Mucosa of gallbladder (tissue), 1 donor: ENCODE results near the gene TRIM72. TPM values are rescaled to one million over a fixed set of nuclear protein-coding genes. Genes with fewer than 3 reads are reported as not detected.
"Not testable (repeated sequence)": the region's sequence is repeated elsewhere in the genome, so short reads cannot be mapped to it uniquely, and the experiment has no call there.

ENCODE experiments used
- DNase-seq: peaks from one replicate; pipeline ENCODE4 v3.0.0-alpha.2; 2020; ENCODE audit warnings: low spot score
- total RNA-seq: library from RNA; stranded (reverse); gene quantifications from one replicate; pipeline ENCODE4 v1.2.1, GENCODE V29; 2021
- donor health status: DM: no; HTN: no; CAD: no.

The TRIM72 gene
- total RNA-seq, 1 donor from 2014 or later, result 0.06 TPM

DNA sequence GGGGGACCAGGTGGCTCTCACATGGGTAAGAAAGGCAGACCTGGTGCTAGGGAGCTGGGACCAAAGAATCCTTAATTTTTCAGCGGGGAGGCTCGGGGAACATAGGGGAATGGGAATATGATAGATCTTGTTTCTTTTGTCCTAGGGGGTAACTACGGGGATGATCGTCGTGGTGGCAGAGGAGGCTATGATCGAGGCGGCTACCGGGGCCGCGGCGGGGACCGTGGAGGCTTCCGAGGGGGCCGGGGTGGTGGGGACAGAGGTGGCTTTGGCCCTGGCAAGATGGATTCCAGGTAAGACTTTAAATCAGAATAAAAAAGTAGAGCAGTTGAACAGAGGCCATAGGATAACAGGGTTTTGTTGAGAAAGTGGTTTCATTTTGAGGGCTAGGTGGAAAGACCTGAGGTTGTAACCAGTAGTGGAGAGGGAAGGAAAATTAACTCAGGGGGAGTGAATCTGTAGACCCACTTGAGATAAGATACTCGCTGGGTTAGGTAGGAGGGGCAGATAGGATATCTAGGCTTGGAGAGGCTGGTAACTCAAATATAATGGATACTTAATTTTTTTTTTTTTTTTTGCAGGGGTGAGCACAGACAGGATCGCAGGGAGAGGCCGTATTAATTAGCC is 23.0 kb upstream of the TRIM72 start:
- no peak for DNase-seq

- no peak for DNase-seq
These were observed 22.1 kb upstream of the TRIM72 start for GRCh38 chr16:31191697-31192428.

- DNase-seq, result no peak
These were observed 20.9 kb upstream of the TRIM72 start for GRCh38 chr16:31192856-31193642.

GRCh38 chr16:31193874-31194273 is 20.0 kb upstream of the TRIM72 start:
- no peak for DNase-seq

- DNase-seq, result no peak
These were observed 19.0 kb upstream of the TRIM72 start for GRCh38 chr16:31194898-31195297.

DNA sequence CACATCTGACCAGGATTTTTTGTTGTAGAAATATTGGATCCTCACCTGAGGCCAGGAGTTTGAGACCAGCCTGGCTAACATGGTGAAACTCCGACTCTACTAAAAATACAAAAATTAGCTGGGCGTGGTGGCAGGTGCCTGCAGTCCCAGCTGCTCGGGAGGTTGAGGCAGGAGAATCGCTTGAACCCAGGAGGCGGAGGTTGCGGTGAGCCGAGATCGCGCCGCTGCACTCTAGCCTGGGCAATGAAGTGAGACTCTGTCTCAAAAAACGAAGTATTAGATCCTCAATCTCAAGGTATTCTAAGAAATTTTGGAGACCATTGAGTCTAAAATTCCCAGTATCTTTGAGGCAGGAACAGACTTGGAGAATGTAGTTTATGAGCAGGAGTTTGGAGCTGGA is 18.1 kb upstream of the TRIM72 start:
- DNase-seq, result not testable (repeated sequence)

DNA sequence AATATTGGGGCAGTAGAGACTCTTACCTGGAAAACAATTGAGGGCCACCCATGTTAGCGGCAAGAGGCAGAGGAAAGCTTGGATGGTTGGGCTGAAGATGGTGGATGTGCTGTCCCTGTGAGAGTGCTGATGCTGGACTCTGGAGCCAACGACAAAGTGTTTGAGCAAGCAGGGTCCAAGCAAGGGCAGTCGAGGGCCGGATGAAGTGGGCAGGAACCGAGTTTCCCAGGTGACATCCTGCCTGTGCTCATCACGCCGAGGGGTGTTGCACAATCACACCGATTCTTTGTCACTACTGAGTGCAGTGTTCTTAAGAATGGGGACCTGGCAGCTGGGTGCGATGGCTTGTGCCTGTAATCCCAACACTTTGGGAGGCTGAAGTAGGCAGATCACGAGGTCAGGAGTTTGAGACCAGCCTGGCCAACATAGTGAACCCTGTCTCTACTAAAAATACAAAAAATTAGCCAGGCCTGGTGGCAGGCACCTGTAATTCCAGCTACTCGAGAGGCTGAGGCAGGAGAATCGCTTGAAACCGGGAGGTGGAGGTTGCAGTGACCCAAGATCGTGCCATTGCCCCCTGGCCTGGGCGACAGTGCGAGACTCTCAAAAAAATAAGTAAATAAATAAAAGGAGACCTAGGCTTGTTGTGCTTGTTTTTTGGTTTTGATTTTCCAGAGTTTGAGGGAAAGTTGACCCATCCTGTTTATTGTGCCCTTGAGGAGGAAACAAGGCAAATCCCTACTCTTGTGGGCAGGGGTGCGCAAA is 17.4 kb upstream of the TRIM72 start:
- no peak for DNase-seq

GRCh38 chr16:31198207-31198882 is 15.6 kb upstream of the TRIM72 start:
- DNase-seq, result no peak

- DNase-seq, result no peak
These were observed 14.4 kb upstream of the TRIM72 start for GRCh38 chr16:31199430-31200041.

- not testable (repeated sequence) for DNase-seq
These were observed 13.8 kb upstream of the TRIM72 start for GRCh38 chr16:31200111-31200510.

GRCh38 chr16:31200821-31201568 is 12.9 kb upstream of the TRIM72 start:
- DNase-seq, result no peak

- DNase-seq, result no peak
These were observed 12.1 kb upstream of the TRIM72 start for GRCh38 chr16:31201582-31202413.

- DNase-seq, result peak; percentile 31
These were observed 11.2 kb upstream of the TRIM72 start, which contains the start of gene PYCARD for GRCh38 chr16:31202414-31203375. Gene PYCARD (minus strand): TSS chr16:31202760. CDS start chr16:31202690, 70 bp downstream.

DNA sequence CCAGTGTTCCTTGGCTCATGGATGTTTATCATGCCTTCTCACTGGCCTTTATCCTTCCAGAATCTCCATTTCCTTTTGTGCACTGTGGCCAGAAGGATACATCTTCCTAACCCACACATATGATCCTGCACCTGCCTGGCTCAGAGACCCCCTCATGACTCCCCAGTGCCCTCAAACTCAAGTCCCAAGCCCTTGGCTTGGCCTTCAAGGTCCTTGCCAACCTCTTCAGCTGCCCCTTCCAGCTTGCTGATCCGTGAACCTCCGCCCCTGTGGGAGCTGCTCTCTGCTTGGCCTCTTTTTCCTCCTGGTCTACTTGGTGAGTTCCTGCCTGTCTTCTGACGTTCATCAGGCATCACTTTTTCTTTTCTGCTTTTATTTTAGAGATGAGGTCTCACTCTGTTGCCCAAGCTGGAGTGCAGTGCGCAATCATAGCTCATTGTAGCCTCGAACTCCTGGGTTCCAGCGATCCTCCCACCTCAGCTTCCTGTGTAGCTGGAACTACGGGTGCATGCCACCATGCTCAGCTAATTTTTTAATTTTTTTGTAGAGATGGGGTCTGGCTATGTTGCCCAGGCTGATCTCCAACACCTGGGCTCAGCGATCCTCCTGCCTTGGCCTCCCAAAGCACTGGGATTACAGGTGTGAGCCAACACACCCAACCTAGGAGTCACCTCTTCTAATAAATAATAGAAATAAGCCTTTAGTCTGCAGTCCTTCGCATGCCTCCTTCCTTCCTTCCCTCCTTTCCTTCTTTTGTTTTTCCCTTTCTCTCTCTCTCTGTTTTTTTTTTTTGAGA is 8.8 kb upstream of the TRIM72 start:
- no peak for DNase-seq

GRCh38 chr16:31206776-31207175 is 7.1 kb upstream of the TRIM72 start:
- DNase-seq, result no peak

GRCh38 chr16:31213342-31213741 is 577 bp upstream of the TRIM72 start:
- DNase-seq, result no peak

GRCh38 chr16:31214708-31215286 is 878 bp downstream of the TRIM72 start:
- DNase-seq, result no peak
